Mucosa of descending colon (tissue), 3 donors: ENCODE measurements around the gene SYT2. TPM values are rescaled to one million over a fixed set of nuclear protein-coding genes. Genes with fewer than 3 reads are reported as not detected.
"Not testable (repeated sequence)": the region's sequence is repeated elsewhere in the genome, so short reads cannot be mapped to it uniquely, and the experiment has no call there.

Experiments
- ATAC-seq: fragments of 200-7000 bp; cut with Tn5 transposase; one replicate; pipeline ENCODE4 v1.9.1; 2020; ENCODE audit warnings: mild to moderate bottlenecking, moderate library complexity
- DNase-seq, 3 donors: peaks; one replicate each; pipeline ENCODE4 v3.0.0-alpha.2; 2020
- H3K36me3 ChIP-seq: fragments of 200-600 bp; one replicate; pipeline ENCODE4 v1.8.0; 2021; ENCODE audit warnings: low read depth, mild to moderate bottlenecking
- H3K4me1 ChIP-seq: fragments of 200-600 bp; one replicate; pipeline ENCODE4 v1.8.0; 2021; ENCODE audit warnings: low read depth, mild to moderate bottlenecking
- H3K4me3 ChIP-seq: fragments of 200-600 bp; one replicate; pipeline ENCODE4 v1.8.0; 2021; ENCODE audit warnings: mild to moderate bottlenecking
- H3K9me3 ChIP-seq: fragments of 200-600 bp; one replicate; pipeline ENCODE4 v1.8.0; 2021; ENCODE audit warnings: mild to moderate bottlenecking
- CTCF ChIP-seq: fragments of 200-600 bp; IDR thresholded peaks from one replicate; pipeline ENCODE4 v1.8.0; 2022; ENCODE audit warnings: antibody characterized with exemption, mild to moderate bottlenecking
- intact Hi-C, 2 donors: fragments of 100-400 bp; cut with DNase I in 1 of 2; cut with micrococcal nuclease in 1 of 2; formaldehyde crosslinking; loops; one replicate each; pipeline versions ENCODE4 v1.11.0 to v1.11.1; 2022; cut with DNase I, micrococcal nuclease
- total RNA-seq, 3 donors: library from RNA; stranded (reverse); fragmentation: NEBNext Ultra II Directional in 2 of 3; extraction: Animal tissue kit (Norgen Biotek cat#: 25700) in 2 of 3; gene quantifications; one replicate each; pipeline versions ENCODE4 v1.2.1 to v1.2.4, GENCODE V29; 2021 to 2023
- donor health status: DM: no; HTN: no; CAD: no; lungs with moderate emphysema.
- donor health status: DM: no; HTN: no; CAD: no.
- donor health status: DM: no; HTN: yes; CAD: no.

Gene SYT2
- total RNA-seq, 3 donors from 2014 or later, result 0.16 to 0.43 TPM; not detected in 1

- Histone ChIP-seq H3K9me3 (no peaks in the 10 kb centered on the region), H3K4me1 (no peaks in the 10 kb centered on the region), H3K4me3 (no peak overlapping the region), H3K36me3 (peaks cover 16% of the 10 kb centered on the region)
- DNase-seq (no peak), ATAC-seq (no peak)
- no peak for TF ChIP-seq CTCF
- intact Hi-C loops, result no loop called here
Measured at GRCh38 chr1:202725526-202725925, 15.3 kb upstream of the SYT2 start.

- Histone ChIP-seq H3K4me1 (no peaks in the 10 kb centered on the region), H3K4me3 (no peak overlapping the region), H3K9me3 (no peaks in the 10 kb centered on the region), H3K36me3 (peaks cover 3% of the 10 kb centered on the region)
- no peak for ATAC-seq
- no peak for DNase-seq
- intact Hi-C loops, result no loop called here
- TF ChIP-seq CTCF, result no peak
Measured at GRCh38 chr1:202723708-202724107, 13.5 kb upstream of the SYT2 start.

- DNase-seq, intact Hi-C loops, ATAC-seq, H3K4me3 ChIP-seq, H3K9me3 ChIP-seq, H3K4me1 ChIP-seq, H3K36me3 ChIP-seq: not testable (repeated sequence)
Measured at GRCh38 chr1:202723046-202723445, 12.8 kb upstream of the SYT2 start.

- ATAC-seq (no peak), DNase-seq (no peak)
- intact Hi-C loops, result loop anchor here in 1 of 2 donors (10.0 kb wide), 1 partner anchor 532 kb away; no protein-coding TSS in a partner anchor
- Histone ChIP-seq H3K4me3 (no peak overlapping the region), H3K9me3 (no peaks in the 10 kb centered on the region), H3K4me1 (no peaks in the 10 kb centered on the region), H3K36me3 (no peaks in the 10 kb centered on the region)
- no peak for TF ChIP-seq CTCF
Measured at GRCh38 chr1:202716654-202717053, 6.4 kb upstream of the SYT2 start.

- not testable (repeated sequence) for H3K9me3 ChIP-seq, H3K4me3 ChIP-seq, H3K36me3 ChIP-seq, ATAC-seq, DNase-seq
- intact Hi-C loops, result loop anchor here in 1 of 2 donors (10.0 kb wide), 1 partner anchor 529 kb away; no protein-coding TSS in a partner anchor
- H3K4me1 ChIP-seq, result peaks cover 12% of the 10 kb centered on the region
Measured at GRCh38 chr1:202714202-202714601, 3.9 kb upstream of the SYT2 start.

GRCh38 chr1:202713110-202713509 is 2.9 kb upstream of the SYT2 start:
- no peak for DNase-seq
- TF ChIP-seq CTCF, result no peak
- H3K4me1 ChIP-seq, result peaks cover 12% of the 10 kb centered on the region
- no peaks in the 10 kb centered on the region for H3K36me3 ChIP-seq
- intact Hi-C loops, result loop anchor here in 1 of 2 donors (10.0 kb wide), 1 partner anchor 528 kb away; no protein-coding TSS in a partner anchor
- ATAC-seq, result peak; percentile 78
- no peaks in the 10 kb centered on the region for H3K9me3 ChIP-seq
- no peak overlapping the region for H3K4me3 ChIP-seq
